IMR-90 (cell line): ENCODE measurements around the gene CLCNKA. TPM values are rescaled to one million over a fixed set of nuclear protein-coding genes. Genes with fewer than 3 reads are reported as not detected.
A peak's percentile ranks its signal among the peaks of the same experiment; 100 is the strongest.

Source experiments
- ATAC-seq: fragments of 200-7000 bp; cut with Tn5 transposase; 2 replicates; pipeline ENCODE4 v1.9.1; 2020; ENCODE audit warnings: low read depth, mild to moderate bottlenecking, moderate library complexity
- BruUV-seq: library from RNA; stranded (reverse); fragments of 400-500 nt; replicated peaks from 2 replicates; lab custom pipeline; 2021; lab: Mats Ljungman, UMichigan
- CTCF ChIA-PET: fragments of 300-600 bp; formaldehyde crosslinking; extraction: SDS; loops from one replicate; lab custom pipeline; 2021; ENCODE audit warnings: antibody characterized with exemption; lab: Yijun Ruan, JAX
- POLR2A ChIA-PET: fragments of 300-600 bp; sonication (Branson Sonifier 250); formaldehyde crosslinking; loops from one replicate; lab custom pipeline; 2022; ENCODE audit warnings: antibody characterized with exemption; ENCODE audit not compliant: unreplicated experiment; lab: Charles Lee
- DNase-seq: peaks from one replicate; pipeline ENCODE4 v3.0.0; 2013
- H2AFZ ChIP-seq: replicated peaks from 2 replicates; pipeline ENCODE3; 2013; ENCODE audit warnings: low read length, mild to moderate bottlenecking; ENCODE audit not compliant: poor library complexity
- H2AK5ac ChIP-seq: 2 replicates; pipeline ENCODE4 v1.6.1; 2013; ENCODE audit warnings: low read depth, low read length, inconsistent platforms
- H2AK9ac ChIP-seq: replicated peaks from 2 replicates; pipeline ENCODE3; 2013; ENCODE audit warnings: mild to moderate bottlenecking, low read depth, low read length, moderate library complexity; ENCODE audit not compliant: poor library complexity
- H2BK120ac ChIP-seq: 2 replicates; pipeline ENCODE4 v1.6.1; 2013; ENCODE audit warnings: low read depth, low read length, inconsistent platforms
- H2BK15ac ChIP-seq: 3 replicates; pipeline ENCODE4 v1.6.1; 2013; ENCODE audit warnings: low read depth, low read length, inconsistent platforms
- H2BK20ac ChIP-seq: 2 replicates; pipeline ENCODE4 v1.6.1; 2013; ENCODE audit warnings: low read depth, mild to moderate bottlenecking, inconsistent platforms, low read length, moderate library complexity
- H2BK5ac ChIP-seq: 2 replicates; pipeline ENCODE4 v1.6.1; 2013; ENCODE audit warnings: mild to moderate bottlenecking, low read depth, low read length, inconsistent platforms; ENCODE audit not compliant: poor library complexity, severe bottlenecking
- H3K14ac ChIP-seq: replicated peaks from 2 replicates; pipeline ENCODE4 v1.6.1; 2013; ENCODE audit warnings: low read depth, low read length, inconsistent platforms
- H3K18ac ChIP-seq: 2 replicates; pipeline ENCODE4 v1.6.1; 2013; ENCODE audit warnings: low read depth, low read length, control low read depth
- H3K23ac ChIP-seq: 2 replicates; pipeline ENCODE4 v1.6.1; 2013; ENCODE audit warnings: low read depth, low read length, inconsistent platforms
- H3K27ac ChIP-seq: 2 replicates; pipeline ENCODE4 v1.5.1; 2013; ENCODE audit warnings: mild to moderate bottlenecking, control low read depth, low read length; ENCODE audit not compliant: insufficient read depth
- H3K27me3 ChIP-seq: 2 replicates; pipeline ENCODE4 v1.6.1; 2013; ENCODE audit warnings: low read length; ENCODE audit not compliant: control insufficient read depth, insufficient read depth
- H3K36me3 ChIP-seq: 2 replicates; pipeline ENCODE4 v1.6.1; 2013; ENCODE audit warnings: low read length, mixed read lengths; ENCODE audit not compliant: control insufficient read depth, insufficient read depth
- H3K4ac ChIP-seq: 2 replicates; pipeline ENCODE4 v1.6.1; 2013; ENCODE audit warnings: low read depth, low read length, inconsistent platforms
- H3K4me1 ChIP-seq: 2 replicates; pipeline ENCODE4 v1.6.1; 2013; ENCODE audit warnings: low read length, mixed read lengths; ENCODE audit not compliant: control insufficient read depth, insufficient read depth
- H3K4me2 ChIP-seq: 2 replicates; pipeline ENCODE4 v1.6.1; 2013; ENCODE audit warnings: low read depth, mild to moderate bottlenecking, control low read depth, low read length, moderate library complexity
- H3K4me3 ChIP-seq: 2 replicates; pipeline ENCODE4 v1.5.1; 2013; ENCODE audit warnings: low read depth, mild to moderate bottlenecking, control low read depth, low read length, moderate library complexity; ENCODE audit not compliant: insufficient read depth
- H3K56ac ChIP-seq: 2 replicates; pipeline ENCODE4 v1.6.1; 2013; ENCODE audit warnings: low read length, inconsistent platforms; ENCODE audit not compliant: insufficient read depth; ENCODE audit errors: extremely low read depth
- H3K79me1 ChIP-seq, 2 experiments: 2 replicates each; pipeline ENCODE4 v1.6.1; 2013; ENCODE audit warnings: low read length in 2 of 2, inconsistent platforms in 1 of 2, low read depth in 1 of 2
- H3K9ac ChIP-seq: 2 replicates; pipeline ENCODE4 v1.6.1; 2013; ENCODE audit warnings: low read depth, low read length, control low read depth
- H3K9me1 ChIP-seq: 2 replicates; pipeline ENCODE4 v1.6.1; 2013; ENCODE audit warnings: low read length, inconsistent platforms; ENCODE audit not compliant: insufficient read depth
- H3K9me3 ChIP-seq: 2 replicates; pipeline ENCODE4 v1.6.1; 2013; ENCODE audit warnings: low read length; ENCODE audit not compliant: control insufficient read depth, insufficient read depth
- H4K20me1 ChIP-seq: 2 replicates; pipeline ENCODE4 v1.6.1; 2013; ENCODE audit warnings: low read length, inconsistent platforms; ENCODE audit not compliant: insufficient read depth
- H4K5ac ChIP-seq: 2 replicates; pipeline ENCODE4 v1.6.1; 2013; ENCODE audit warnings: mild to moderate bottlenecking, low read depth, low read length, control low read depth
- H4K8ac ChIP-seq, 2 experiments: 2 replicates each; pipeline ENCODE4 v1.6.1; 2013; ENCODE audit warnings: low read depth in 2 of 2, low read length in 2 of 2, control low read depth in 1 of 2, inconsistent platforms in 1 of 2
- H4K91ac ChIP-seq: 2 replicates; pipeline ENCODE4 v1.6.1; 2013; ENCODE audit warnings: low read depth, low read length, inconsistent platforms; ENCODE audit not compliant: insufficient read depth
- BHLHE40 ChIP-seq: fragments of 150-350 bp; IDR thresholded peaks from 2 replicates; pipeline ENCODE4 v1.6.1; 2016; ENCODE audit warnings: mild to moderate bottlenecking, low read depth, low read length
- CEBPB ChIP-seq: IDR thresholded peaks from 2 replicates; pipeline ENCODE4 v1.6.1; 2012; ENCODE audit warnings: low read depth, low read length, improper control_type of control experiment
- CHD1 ChIP-seq: IDR thresholded peaks from 2 replicates; pipeline ENCODE4 v1.6.1; 2012; ENCODE audit warnings: low read depth, low read length, improper control_type of control experiment
- CTCF ChIP-seq: conservative IDR thresholded peaks from 2 replicates; pipeline ENCODE4 v1.5.1; 2012; ENCODE audit warnings: mild to moderate bottlenecking, low read depth, low read length, improper control_type of control experiment
- FOS ChIP-seq: fragments of 150-350 bp; IDR thresholded peaks from 2 replicates; pipeline ENCODE4 v1.6.1; 2016; ENCODE audit warnings: low read depth, low read length
- MAFK ChIP-seq: IDR thresholded peaks from 2 replicates; pipeline ENCODE4 v1.6.1; 2012; ENCODE audit warnings: low read depth, low read length, improper control_type of control experiment
- MAZ ChIP-seq: IDR thresholded peaks from 2 replicates; pipeline ENCODE4 v1.6.1; 2012; ENCODE audit warnings: low read depth, mild to moderate bottlenecking, low read length, improper control_type of control experiment, moderate library complexity, borderline replicate concordance
- MXI1 ChIP-seq: IDR thresholded peaks from 2 replicates; pipeline ENCODE4 v1.6.1; 2012; ENCODE audit warnings: low read depth, mild to moderate bottlenecking, low read length, moderate library complexity, borderline replicate concordance
- NFE2L2 ChIP-seq: fragments of 150-350 bp; IDR thresholded peaks from 2 replicates; pipeline ENCODE4 v1.6.1; 2016; ENCODE audit warnings: low read depth, mild to moderate bottlenecking, low read length
- RAD21 ChIP-seq: IDR thresholded peaks from 2 replicates; pipeline ENCODE4 v1.6.1; 2012; ENCODE audit warnings: low read length, improper control_type of control experiment
- SMC3 ChIP-seq: fragments of 150-350 bp; IDR thresholded peaks from 2 replicates; pipeline ENCODE4 v1.6.1; 2016; ENCODE audit warnings: low read depth, mild to moderate bottlenecking, antibody characterized with exemption, low read length, moderate library complexity
- WGBS, 2 experiments: methylation state at CpG; one replicate each; pipeline versions ENCODE4 v1.1.5 to v1.1.7; 2013; ENCODE audit warnings: missing lambda C conversion rate in 2 of 2; ENCODE audit not compliant: insufficient read length in 1 of 2; ENCODE audit errors: extremely low coverage in 2 of 2; 5-methylcytosine and 5-hydroxymethylcytosine counted together
- dilution Hi-C: fragments of 300-500 bp; cut with HindIII; formaldehyde crosslinking; loops from one replicate; pipeline ENCODE4 v1.14.3; 2018; ENCODE audit warnings: low sequenced_read_pairs; ENCODE audit not compliant: unreplicated experiment
- in situ Hi-C: fragments of 300-500 bp; cut with MboI; formaldehyde crosslinking; loops from 3 replicates; pipeline ENCODE4 v1.14.3; 2019; ENCODE audit warnings: low sequenced_read_pairs, inconsistent platforms, mixed read lengths
- intact Hi-C: fragments of 100-400 bp; cut with micrococcal nuclease; formaldehyde crosslinking; loops from 2 replicates; pipeline ENCODE4 v1.10.0; 2022
- polyA plus RNA-seq, 3 experiments: library from polyadenylated mRNA; depleted of rRNA; stranded (reverse); fragments of >200 nt; gene quantifications; 2 replicates each; pipeline ENCODE4 v1.2.3, GENCODE V29; 2012; ENCODE audit warnings: low replicate concordance in 1 of 3
- total RNA-seq: library from RNA; depleted of rRNA; stranded (reverse); fragments of >200 nt; gene quantifications from 2 replicates; pipeline ENCODE4 v1.2.3, GENCODE V29; 2012
- TF ChIP-seq, protein P1 (sequence below): fragments of 150-350 bp; IDR thresholded peaks from 2 replicates; pipeline ENCODE4 v1.6.1; 2017; ENCODE audit warnings: mild to moderate bottlenecking, antibody characterized with exemption, low read length, low read depth
- TF ChIP-seq, protein P2 (sequence below): fragments of 150-350 bp; IDR thresholded peaks from 2 replicates; pipeline ENCODE4 v1.6.1; 2016; ENCODE audit warnings: low read depth, mild to moderate bottlenecking, low read length, moderate library complexity, borderline replicate concordance

CLCNKA gene
- total and polyA plus RNA-seq, 2 of the 4 experiments (the other 2 are of a cell fraction), result 0.05 TPM; not detected in 1

DNA sequence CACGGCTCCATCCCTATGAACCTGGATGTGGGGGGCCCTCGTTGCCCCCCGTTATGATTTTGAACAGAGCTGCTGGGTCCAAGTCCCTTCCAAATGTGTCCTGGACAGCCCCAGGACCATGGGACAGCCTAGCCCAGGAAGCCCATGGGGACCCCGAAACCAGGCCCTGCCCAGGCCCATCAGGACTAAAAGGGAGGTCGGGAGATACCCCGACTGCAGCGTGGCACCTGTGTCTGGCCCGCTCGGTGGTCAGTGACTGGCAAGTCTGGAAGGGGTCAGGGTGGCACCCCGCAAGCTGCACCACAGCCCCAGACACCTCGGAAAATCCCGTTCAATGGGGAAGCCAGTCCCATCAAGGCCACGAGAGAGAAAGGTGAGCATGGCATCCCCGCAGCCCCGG is 28.2 kb upstream of the CLCNKA start:
- TF ChIP-seq MAZ (no peak), NFE2L2 (no peak), MXI1 (no peak), FOS (no peak), BHLHE40 (no peak), CEBPB (no peak), MAFK (no peak), CHD1 (no peak), RAD21 (no peak), SMC3 (no peak), CTCF (no peak)
- TF ChIP-seq, protein P1, sequence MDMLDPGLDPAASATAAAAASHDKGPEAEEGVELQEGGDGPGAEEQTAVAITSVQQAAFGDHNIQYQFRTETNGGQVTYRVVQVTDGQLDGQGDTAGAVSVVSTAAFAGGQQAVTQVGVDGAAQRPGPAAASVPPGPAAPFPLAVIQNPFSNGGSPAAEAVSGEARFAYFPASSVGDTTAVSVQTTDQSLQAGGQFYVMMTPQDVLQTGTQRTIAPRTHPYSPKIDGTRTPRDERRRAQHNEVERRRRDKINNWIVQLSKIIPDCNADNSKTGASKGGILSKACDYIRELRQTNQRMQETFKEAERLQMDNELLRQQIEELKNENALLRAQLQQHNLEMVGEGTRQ, result no peak
- TF ChIP-seq, protein P2, sequence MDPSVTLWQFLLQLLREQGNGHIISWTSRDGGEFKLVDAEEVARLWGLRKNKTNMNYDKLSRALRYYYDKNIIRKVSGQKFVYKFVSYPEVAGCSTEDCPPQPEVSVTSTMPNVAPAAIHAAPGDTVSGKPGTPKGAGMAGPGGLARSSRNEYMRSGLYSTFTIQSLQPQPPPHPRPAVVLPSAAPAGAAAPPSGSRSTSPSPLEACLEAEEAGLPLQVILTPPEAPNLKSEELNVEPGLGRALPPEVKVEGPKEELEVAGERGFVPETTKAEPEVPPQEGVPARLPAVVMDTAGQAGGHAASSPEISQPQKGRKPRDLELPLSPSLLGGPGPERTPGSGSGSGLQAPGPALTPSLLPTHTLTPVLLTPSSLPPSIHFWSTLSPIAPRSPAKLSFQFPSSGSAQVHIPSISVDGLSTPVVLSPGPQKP, result no peak
- Histone ChIP-seq H4K8ac (no peak overlapping the region), H3K18ac (no peak overlapping the region), H3K56ac (no peak overlapping the region), H3K4me1 (peaks cover 2% of the 10 kb centered on the region; the same call in 1 of the 2 replicates), H3K4ac (no peak overlapping the region), H2BK15ac (no peak overlapping the region), H2BK5ac (no peak overlapping the region), H4K91ac (no peak overlapping the region), H3K23ac (no peak overlapping the region), H3K9me3 (no peaks in the 10 kb centered on the region), H3K4me2 (no peak overlapping the region), H3K9ac (no peak overlapping the region), H2AK5ac (no peak overlapping the region), H3K27ac (no peak overlapping the region), H4K5ac (no peak overlapping the region), H2AFZ (peak overlapping the region; percentile 49), H3K4me3 (no peak overlapping the region), H2BK120ac (no peak overlapping the region), H3K27me3 (peaks cover 9% of the 10 kb centered on the region; the same call in 1 of the 2 replicates), H3K9me1 (no peaks in the 10 kb centered on the region), H2BK20ac (no peak overlapping the region), H4K20me1 (no peaks in the 10 kb centered on the region), H2AK9ac (peak overlapping the region; percentile 72), H3K36me3 (no peaks in the 10 kb centered on the region), H3K14ac (no peak overlapping the region), H3K79me1 (no peaks in the 10 kb centered on the region)
- intact Hi-C loops (loop anchor here (1.0 to 2.0 kb wide), 4 partner anchors 54 to 201 kb away; partner anchors contain the start of gene SPEN), dilution Hi-C loops (no loop called here), in situ Hi-C loops (loop anchor here (10.0 kb wide), 1 partner anchor 59 kb away; no protein-coding TSS in a partner anchor)
- DNase-seq (no peak), ATAC-seq (no peak)
- CTCF ChIA-PET, result interaction anchor here (1.4 to 1.6 kb wide), 2 partner anchors 178 to 202 kb away, joined by 3 to 6 read pairs; no protein-coding TSS in a partner anchor
- POLR2A ChIA-PET, result no interaction called here
- WGBS, 2 experiments, result 84% methylated on average over 11 of the region's 15 CpGs; no CpG with 5 or more reads in 1 of the 2 experiments
- BruUV-seq, result no TSS peak
